Esophagus squamous epithelium (tissue), 5 donors: ENCODE results near the gene RNASE11. TPM values are rescaled to one million over a fixed set of nuclear protein-coding genes. Genes with fewer than 3 reads are reported as not detected.
A peak's percentile ranks its signal among the peaks of the same experiment; 100 is the strongest.

Experiments used
- DNase-seq: peaks from one replicate; lab custom pipeline; 2025; lab: John Stamatoyannopoulos, UW
- H3K27ac ChIP-seq, 4 donors: fragments of 200-600 bp; sonication (generic); one replicate each; pipeline ENCODE4 v1.5.1; 2016 to 2019; ENCODE audit warnings: mild to moderate bottlenecking in 1 of 4
- H3K27me3 ChIP-seq, 4 donors: fragments of 200-600 bp; sonication (generic); 1 replicate in 3 of 4; 2 replicates in 1 of 4; pipeline versions ENCODE4 v1.5.1 to v1.6.0; 2017 to 2021; ENCODE audit warnings: antibody characterized with exemption in 1 of 4
- H3K36me3 ChIP-seq, 3 donors: fragments of 200-600 bp; sonication (generic); one replicate each; pipeline ENCODE4 v1.5.1; 2016 to 2019
- H3K4me1 ChIP-seq, 3 donors: fragments of 200-600 bp; sonication (generic); one replicate each; pipeline ENCODE4 v1.5.1; 2017 to 2019
- H3K4me3 ChIP-seq, 4 donors: fragments of 200-600 bp; sonication (generic); 1 replicate in 3 of 4; 2 replicates in 1 of 4; pipeline ENCODE4 v1.5.1; 2016 to 2019; ENCODE audit warnings: mild to moderate bottlenecking in 2 of 4, moderate library complexity in 1 of 4
- H3K9me3 ChIP-seq, 3 donors: fragments of 200-600 bp; sonication (generic); one replicate each; pipeline ENCODE4 v1.5.1; 2016 to 2019
- CTCF ChIP-seq, 6 experiments: fragments of 450-650 bp in 4 of 6; fragments of 200-600 bp in 2 of 6; sonication (generic) in 2 of 6; IDR thresholded peaks; one replicate each; pipeline ENCODE4 v1.5.1; 2016 to 2019; ENCODE audit warnings: antibody characterized with exemption in 6 of 6, mild to moderate bottlenecking in 4 of 6, moderate library complexity in 4 of 6
- POLR2A ChIP-seq, 4 donors: fragments of 450-650 bp; IDR thresholded peaks; one replicate each; pipeline ENCODE4 v1.6.1; 2017; ENCODE audit warnings: antibody characterized with exemption in 4 of 4, mild to moderate bottlenecking in 4 of 4, moderate library complexity in 3 of 4
- WGBS, 2 donors: methylation state at CpG; one replicate each; pipeline ENCODE4 v1.1.5; 2018; 5-methylcytosine and 5-hydroxymethylcytosine counted together
- intact Hi-C: fragments of 100-400 bp; cut with DNase I; formaldehyde crosslinking; loops from one replicate; pipeline ENCODE4 v1.15.0; 2022
- total RNA-seq, 4 donors: library from RNA; depleted of rRNA; stranded (reverse); fragments of >200 nt; gene quantifications; one replicate each; pipeline ENCODE4 v1.1.0, GENCODE V29; 2016
- donor health status: DM: yes; HTN: yes; CAD: no.

The RNASE11 gene
- total RNA-seq, 4 donors from 2014 or later = not detected

DNA sequence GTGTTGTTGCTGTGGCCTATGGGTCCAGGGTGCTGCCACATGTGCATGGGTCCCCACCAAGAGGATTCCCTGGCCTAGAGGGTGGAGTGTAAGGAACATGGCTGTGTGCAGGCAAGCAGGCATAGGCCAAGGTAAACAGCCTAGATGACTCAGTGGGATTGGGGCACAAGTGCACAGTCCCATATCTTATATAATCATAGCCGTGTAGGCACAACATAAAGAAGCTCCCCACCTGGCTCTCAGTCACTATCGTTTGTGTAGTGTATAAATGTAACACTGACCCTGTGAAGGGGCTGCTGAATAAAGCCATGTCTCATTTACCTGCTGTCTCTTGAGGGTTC lies 19.1 kb upstream of the RNASE11 start:
- intact Hi-C loops = loop anchor here (5.0 kb wide), 1 partner anchor 195 kb away; the partner anchor contains the start of gene TEP1
- Histone ChIP-seq H3K4me3 (no peak overlapping the region), H3K4me1 (peaks cover 0 to 11% (median 6%) of the 10 kb centered on the region in 3 donors), H3K27ac (no peak overlapping the region), H3K36me3 (no peaks in the 10 kb centered on the region), H3K9me3 (no peaks in the 10 kb centered on the region), H3K27me3 (no peaks in the 10 kb centered on the region)
- 6 to 50% methylated on average over 2 of the region's 2 CpGs for WGBS, 2 donors
- TF ChIP-seq CTCF (IDR thresholded peaks at IDR 0.05) = no peak
- no peak for TF ChIP-seq POLR2A (IDR thresholded peaks at IDR 0.05)
- DNase-seq = no peak

DNA sequence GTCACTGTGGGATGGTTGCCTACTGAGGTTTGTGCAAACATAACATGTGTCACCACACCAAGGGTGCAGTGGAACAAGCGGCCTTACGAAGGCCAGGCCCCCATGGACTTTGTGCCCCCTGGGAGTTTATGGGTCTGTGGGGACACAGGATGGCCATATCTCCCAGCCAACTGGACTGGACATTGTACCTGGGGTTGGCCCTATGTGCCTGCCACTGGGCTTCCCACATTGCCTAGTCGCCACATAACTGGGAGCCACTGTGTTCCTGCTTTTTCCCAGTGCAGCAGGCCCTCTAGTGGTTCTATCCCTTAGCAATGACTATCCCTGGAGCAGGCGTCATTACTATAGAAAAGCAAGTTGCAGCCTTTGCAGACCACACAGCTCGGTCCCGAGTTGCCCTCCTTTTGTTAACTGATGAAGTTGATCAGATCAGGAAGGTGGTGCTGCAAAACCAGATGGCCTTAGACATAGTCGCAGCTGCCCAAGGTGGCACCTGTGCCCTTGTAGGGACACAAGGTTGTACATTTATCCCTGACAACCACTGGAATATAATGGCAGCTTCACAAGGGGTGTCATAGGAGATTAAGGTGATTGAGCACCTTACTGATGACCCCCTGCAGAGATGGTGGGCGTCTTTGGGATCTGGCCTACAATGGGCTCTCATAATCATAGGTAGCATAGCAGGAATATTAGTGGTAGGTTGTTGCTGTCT lies 18.5 kb upstream of the RNASE11 start:
- Histone ChIP-seq H3K4me3 (no peak overlapping the region), H3K27ac (no peak overlapping the region), H3K9me3 (no peaks in the 10 kb centered on the region), H3K36me3 (no peaks in the 10 kb centered on the region), H3K27me3 (no peaks in the 10 kb centered on the region), H3K4me1 (peaks cover 0 to 11% (median 6%) of the 10 kb centered on the region in 3 donors)
- 21 to 100% methylated on average over 2 to 6 of the region's 8 CpGs for WGBS, 2 donors
- intact Hi-C loops = loop anchor here (5.0 kb wide), 1 partner anchor 194 kb away; the partner anchor contains the start of gene TEP1
- no peak for DNase-seq
- TF ChIP-seq CTCF (IDR thresholded peaks at IDR 0.05) (peak in 5 of 6 experiments; percentile 12 to 67 (median 38)), POLR2A (IDR thresholded peaks at IDR 0.05) (no peak)

DNA sequence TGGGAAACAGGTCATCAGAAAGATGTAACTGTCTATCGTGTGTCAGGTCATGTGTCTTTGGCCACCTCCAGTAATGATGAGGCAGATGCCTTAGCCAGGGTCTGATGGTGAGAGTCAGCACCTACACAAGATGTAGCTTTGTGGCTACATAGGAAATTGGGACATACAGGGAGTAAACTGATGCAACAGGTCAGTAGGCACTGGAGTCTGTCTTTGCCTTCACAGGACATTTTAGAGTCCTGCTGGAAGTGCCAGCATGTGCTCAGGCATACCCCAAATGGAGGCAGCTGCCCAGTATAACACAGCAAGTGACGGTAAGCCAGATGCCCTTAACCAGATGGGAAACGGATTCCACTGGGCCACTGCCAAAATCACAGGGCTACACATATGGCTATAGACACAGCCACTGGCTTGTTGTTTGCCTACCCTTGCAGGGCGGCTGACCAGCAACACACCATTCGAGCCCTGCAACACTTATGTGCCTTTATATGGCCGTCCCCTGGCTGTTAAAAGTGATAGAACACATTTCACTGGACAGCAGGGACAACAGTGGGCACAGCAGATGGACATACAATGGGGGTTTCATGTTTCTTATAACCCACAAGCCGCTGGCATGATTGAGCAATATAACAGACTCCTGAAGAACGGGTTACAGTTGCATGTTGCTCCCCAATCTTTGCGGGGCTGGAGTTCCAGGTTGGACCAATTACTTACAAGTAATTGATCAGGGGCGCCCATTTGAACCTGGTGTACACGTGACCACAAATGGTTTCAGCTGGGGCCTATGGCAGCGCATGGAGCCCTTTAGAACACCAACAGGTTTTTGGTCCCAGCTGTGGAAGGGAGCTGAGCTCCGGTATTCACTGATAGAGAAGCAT lies 16.3 kb upstream of the RNASE11 start:
- no peaks in the 10 kb centered on the region for H3K36me3 ChIP-seq
- no peak for DNase-seq
- H3K27me3 ChIP-seq = no peaks in the 10 kb centered on the region
- H3K27ac ChIP-seq = no peak overlapping the region
- intact Hi-C loops = no loop called here
- H3K4me1 ChIP-seq = no peaks in the 10 kb centered on the region
- WGBS, 2 donors = 73 to 78% methylated on average over 11 to 12 of the region's 13 CpGs
- no peaks in the 10 kb centered on the region for H3K9me3 ChIP-seq
- no peak overlapping the region for H3K4me3 ChIP-seq
- TF ChIP-seq CTCF (IDR thresholded peaks at IDR 0.05) (no peak), POLR2A (IDR thresholded peaks at IDR 0.05) (no peak)

DNA sequence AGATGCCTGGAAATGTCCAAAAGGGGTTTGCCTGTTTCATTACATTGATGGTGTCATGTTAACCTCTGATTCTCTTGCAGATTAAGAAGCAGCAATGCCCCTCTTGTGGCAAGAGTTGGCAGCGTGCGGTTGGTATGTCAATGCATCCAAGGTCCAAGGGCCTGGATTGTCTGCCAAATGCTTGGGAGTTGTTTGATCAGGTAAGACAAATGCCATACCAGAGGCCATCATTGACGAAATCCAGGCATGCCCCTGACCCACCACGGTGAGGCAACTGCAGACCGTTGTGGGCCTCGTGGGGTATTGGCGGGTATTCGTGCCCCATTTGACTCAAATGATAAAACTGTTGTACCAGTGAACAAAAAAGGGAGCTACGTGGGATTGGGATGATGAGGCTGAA lies 14.8 kb upstream of the RNASE11 start:
- H3K27me3 ChIP-seq = no peaks in the 10 kb centered on the region
- no peak for DNase-seq
- intact Hi-C loops = no loop called here
- H3K9me3 ChIP-seq = no peaks in the 10 kb centered on the region
- H3K4me1 ChIP-seq = no peaks in the 10 kb centered on the region
- no peak for TF ChIP-seq POLR2A (IDR thresholded peaks at IDR 0.05)
- no peak for TF ChIP-seq CTCF (IDR thresholded peaks at IDR 0.05)
- 84 to 86% methylated on average over 9 of the region's 9 CpGs for WGBS, 2 donors
- no peak overlapping the region for H3K27ac ChIP-seq
- H3K4me3 ChIP-seq = no peak overlapping the region
- H3K36me3 ChIP-seq = no peaks in the 10 kb centered on the region

DNA sequence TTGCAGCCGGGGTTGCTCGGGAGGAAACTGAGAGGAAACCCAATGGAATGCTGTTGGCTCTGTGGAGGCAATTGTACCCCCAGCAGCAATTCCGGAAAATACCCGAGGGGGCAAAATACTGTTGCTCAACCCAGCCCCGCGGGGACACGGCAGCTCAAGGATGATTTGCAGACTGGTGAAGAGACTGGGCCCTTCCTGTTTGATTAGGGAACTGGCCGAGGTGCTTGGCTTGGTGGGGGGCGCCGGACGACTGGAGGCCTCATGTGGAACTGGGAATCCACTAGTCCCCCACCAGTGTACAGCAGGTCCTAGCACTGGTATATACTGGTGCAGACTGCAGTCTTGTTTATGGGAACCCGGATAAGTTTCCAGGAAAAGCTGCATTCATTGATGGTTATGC lies 13.7 kb upstream of the RNASE11 start:
- 60 to 89% methylated on average over 4 to 8 of the region's 12 CpGs for WGBS, 2 donors
- no peak overlapping the region for H3K27ac ChIP-seq
- no peak for TF ChIP-seq CTCF (IDR thresholded peaks at IDR 0.05)
- no peak for TF ChIP-seq POLR2A (IDR thresholded peaks at IDR 0.05)
- H3K4me1 ChIP-seq = no peaks in the 10 kb centered on the region
- H3K27me3 ChIP-seq = no peaks in the 10 kb centered on the region
- intact Hi-C loops = no loop called here
- H3K4me3 ChIP-seq = no peak overlapping the region
- H3K9me3 ChIP-seq = no peaks in the 10 kb centered on the region
- no peak for DNase-seq
- no peaks in the 10 kb centered on the region for H3K36me3 ChIP-seq
